Neural cell (in vitro differentiated cells): Measurements from ENCODE around the gene EFCAB6. TPM values are rescaled to one million over a fixed set of nuclear protein-coding genes. Genes with fewer than 3 reads are reported as not detected.

Source experiments
- H2AFZ ChIP-seq: fragments of 200-600, 300-800 bp; sonication (generic), shearing (Covaris generic); 2 replicates; pipeline ENCODE4 v1.6.0; 2014; ENCODE audit warnings: low read depth, mild to moderate bottlenecking, antibody characterized with exemption, low read length, moderate library complexity
- H3F3A ChIP-seq: fragments of 200-600 bp; shearing (Covaris generic); 2 replicates; pipeline ENCODE4 v1.6.1; 2016; ENCODE audit warnings: mild to moderate bottlenecking, moderate library complexity, mixed read lengths, antibody characterized with exemption, low read length; ENCODE audit not compliant: insufficient read depth, poor library complexity, severe bottlenecking
- H3K27ac ChIP-seq: fragments of 200-600, 300-800 bp; sonication (generic), shearing (Covaris generic); 2 replicates; pipeline ENCODE4 v1.5.1; 2014; ENCODE audit warnings: mild to moderate bottlenecking, low read length, moderate library complexity
- H3K27me3 ChIP-seq: fragments of 300-800, 200-600 bp; sonication (generic), shearing (Covaris generic); 2 replicates; pipeline ENCODE4 v1.6.0; 2014; ENCODE audit warnings: mild to moderate bottlenecking, low read depth, low read length, moderate library complexity; ENCODE audit not compliant: insufficient read depth
- H3K36me3 ChIP-seq: fragments of 300-800, 200-600 bp; sonication (generic), shearing (Covaris generic); 2 replicates; pipeline ENCODE4 v1.5.1; 2014; ENCODE audit warnings: mild to moderate bottlenecking, antibody characterized with exemption, low read length, moderate library complexity; ENCODE audit not compliant: insufficient read depth
- H3K4me2 ChIP-seq: fragments of 300-800, 200-600 bp; sonication (generic), shearing (Covaris generic); 2 replicates; pipeline ENCODE4 v1.6.0; 2014; ENCODE audit warnings: mild to moderate bottlenecking, low read length
- H3K4me3 ChIP-seq: fragments of 300-800, 200-600 bp; sonication (generic), shearing (Covaris generic); 2 replicates; pipeline ENCODE4 v1.5.1; 2014; ENCODE audit warnings: mild to moderate bottlenecking, low read length, moderate library complexity
- H3K79me2 ChIP-seq: fragments of 200-600 bp; shearing (Covaris generic); replicated peaks from 2 replicates; pipeline ENCODE4 v1.6.0; 2014; ENCODE audit warnings: mild to moderate bottlenecking, low read length, moderate library complexity; ENCODE audit not compliant: insufficient read depth
- H3K9ac ChIP-seq: fragments of 300-800, 200-600 bp; sonication (generic), shearing (Covaris generic); 2 replicates; pipeline ENCODE4 v1.6.1; 2016; ENCODE audit warnings: mild to moderate bottlenecking, low read length, mixed read lengths
- H3K9me2 ChIP-seq: fragments of 200-600 bp; shearing (Covaris generic); 2 replicates; pipeline ENCODE4 v1.6.1; 2016; ENCODE audit warnings: mild to moderate bottlenecking, low read length, mixed read lengths; ENCODE audit not compliant: insufficient read depth
- H3K9me3 ChIP-seq: fragments of 200-600, 300-800 bp; sonication (generic), shearing (Covaris generic); 2 replicates; pipeline ENCODE4 v1.6.1; 2016; ENCODE audit warnings: mild to moderate bottlenecking, mixed run types, low read length, moderate library complexity, mixed read lengths
- H4K20me1 ChIP-seq: fragments of 200-600 bp; shearing (Covaris generic); 2 replicates; pipeline ENCODE4 v1.6.1; 2016; ENCODE audit warnings: mild to moderate bottlenecking, mixed run types; ENCODE audit not compliant: insufficient read depth
- CTCF ChIP-seq: fragments of 450-650 bp; IDR thresholded peaks from 2 replicates; pipeline ENCODE4 v1.5.1; 2014; ENCODE audit warnings: antibody characterized with exemption, mild to moderate bottlenecking, moderate library complexity; ENCODE audit not compliant: poor library complexity, severe bottlenecking
- EP300 ChIP-seq: fragments of 450-650 bp; conservative IDR thresholded peaks from 2 replicates; pipeline ENCODE4 v1.6.1; 2014; ENCODE audit warnings: antibody characterized with exemption, mild to moderate bottlenecking, moderate library complexity; ENCODE audit not compliant: poor library complexity, severe bottlenecking
- EZH2 ChIP-seq: fragments of 200-600, 300-800 bp; shearing (Covaris generic), sonication (generic); IDR thresholded peaks from 2 replicates; pipeline ENCODE4 v1.6.1; 2014; ENCODE audit warnings: antibody characterized with exemption, low read length, borderline replicate concordance, mild to moderate bottlenecking; ENCODE audit not compliant: insufficient read depth, poor library complexity, severe bottlenecking
- MXI1 ChIP-seq: fragments of 450-650 bp; conservative IDR thresholded peaks from 2 replicates; pipeline ENCODE4 v1.6.1; 2014; ENCODE audit warnings: antibody characterized with exemption, mild to moderate bottlenecking; ENCODE audit not compliant: poor library complexity, severe bottlenecking
- POLR2AphosphoS5 ChIP-seq: IDR thresholded peaks from 2 replicates; pipeline ENCODE4 v1.6.1; 2012
- RAD21 ChIP-seq: fragments of 450-650 bp; conservative IDR thresholded peaks from 2 replicates; pipeline ENCODE4 v1.6.1; 2014; ENCODE audit warnings: antibody characterized with exemption, mild to moderate bottlenecking, moderate library complexity
- SMC3 ChIP-seq: fragments of 450-650 bp; conservative IDR thresholded peaks from 2 replicates; pipeline ENCODE4 v1.6.1; 2014; ENCODE audit warnings: antibody characterized with exemption, mild to moderate bottlenecking, moderate library complexity; ENCODE audit not compliant: poor library complexity
- TAF1 ChIP-seq: IDR thresholded peaks from 2 replicates; pipeline ENCODE4 v1.6.1; 2012; ENCODE audit warnings: low read depth
- polyA plus RNA-seq: library from polyadenylated mRNA; depleted of rRNA; stranded (reverse); fragments of >200 nt; gene quantifications from 2 replicates; pipeline ENCODE4 v1.2.3, GENCODE V29; 2014
- TF ChIP-seq, protein P1 (sequence below): IDR thresholded peaks from 2 replicates; pipeline ENCODE4 v1.6.1; 2012; ENCODE audit warnings: borderline replicate concordance

The EFCAB6 gene
- polyA plus RNA-seq, 1 donor from 2014 or later: 1.4 TPM

DNA sequence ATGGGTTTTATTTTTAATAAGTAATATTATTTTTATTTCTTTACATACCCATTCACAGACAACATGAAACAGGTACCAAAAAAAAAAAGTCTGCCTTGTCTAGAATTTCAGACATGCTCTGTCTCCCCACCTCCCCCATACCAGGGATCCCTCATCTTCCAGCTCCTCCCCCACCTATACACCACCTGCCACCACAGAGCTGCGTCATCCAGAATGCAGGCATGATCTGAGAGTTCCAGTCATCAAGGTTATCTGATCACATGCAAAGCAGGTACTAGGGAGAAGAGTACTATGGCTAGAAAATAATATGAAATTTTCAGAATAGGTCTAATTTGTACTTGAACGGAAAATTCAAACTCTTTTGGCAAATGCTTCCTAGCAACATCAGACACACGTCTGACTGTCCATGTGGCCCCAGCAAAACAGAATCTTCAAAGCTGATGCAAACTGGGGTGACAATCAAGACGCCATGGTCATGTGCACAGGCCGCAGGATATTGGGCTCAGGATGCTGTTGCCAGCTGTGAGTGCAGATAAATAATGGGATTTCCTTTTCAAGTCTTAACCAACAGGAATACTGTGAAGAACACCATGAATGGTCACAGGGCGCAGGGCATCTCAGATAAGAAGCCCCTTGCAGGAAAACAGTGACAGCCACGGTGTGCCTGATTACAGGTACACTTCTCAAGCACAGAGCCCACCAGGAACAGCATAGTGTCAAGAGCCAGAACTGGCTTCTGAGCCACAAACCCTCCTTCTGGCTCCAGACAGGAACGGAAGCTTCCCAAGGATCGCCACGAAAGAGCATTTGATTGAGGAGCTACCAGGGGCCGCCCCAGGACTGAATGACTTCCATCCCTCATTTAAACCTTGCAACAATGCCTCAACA, 169.5 kb downstream of the EFCAB6 start:
- Histone ChIP-seq H3K4me2 (no peak overlapping the region), H3F3A (no peaks in the 10 kb centered on the region), H3K79me2 (no peaks in the 10 kb centered on the region), H3K4me3 (no peak overlapping the region), H3K9ac (no peak overlapping the region), H3K27me3 (no peaks in the 10 kb centered on the region), H3K9me2 (no peaks in the 10 kb centered on the region), H3K36me3 (no peaks in the 10 kb centered on the region), H2AFZ (no peak overlapping the region), H4K20me1 (no peaks in the 10 kb centered on the region), H3K9me3 (no peaks in the 10 kb centered on the region), H3K27ac (no peak overlapping the region)
- TF ChIP-seq MXI1 (no peak), EP300 (no peak), TAF1 (no peak), EZH2 (no peak), RAD21 (no peak), SMC3 (no peak), POLR2AphosphoS5 (no peak), CTCF (no peak)
- TF ChIP-seq, protein P1, sequence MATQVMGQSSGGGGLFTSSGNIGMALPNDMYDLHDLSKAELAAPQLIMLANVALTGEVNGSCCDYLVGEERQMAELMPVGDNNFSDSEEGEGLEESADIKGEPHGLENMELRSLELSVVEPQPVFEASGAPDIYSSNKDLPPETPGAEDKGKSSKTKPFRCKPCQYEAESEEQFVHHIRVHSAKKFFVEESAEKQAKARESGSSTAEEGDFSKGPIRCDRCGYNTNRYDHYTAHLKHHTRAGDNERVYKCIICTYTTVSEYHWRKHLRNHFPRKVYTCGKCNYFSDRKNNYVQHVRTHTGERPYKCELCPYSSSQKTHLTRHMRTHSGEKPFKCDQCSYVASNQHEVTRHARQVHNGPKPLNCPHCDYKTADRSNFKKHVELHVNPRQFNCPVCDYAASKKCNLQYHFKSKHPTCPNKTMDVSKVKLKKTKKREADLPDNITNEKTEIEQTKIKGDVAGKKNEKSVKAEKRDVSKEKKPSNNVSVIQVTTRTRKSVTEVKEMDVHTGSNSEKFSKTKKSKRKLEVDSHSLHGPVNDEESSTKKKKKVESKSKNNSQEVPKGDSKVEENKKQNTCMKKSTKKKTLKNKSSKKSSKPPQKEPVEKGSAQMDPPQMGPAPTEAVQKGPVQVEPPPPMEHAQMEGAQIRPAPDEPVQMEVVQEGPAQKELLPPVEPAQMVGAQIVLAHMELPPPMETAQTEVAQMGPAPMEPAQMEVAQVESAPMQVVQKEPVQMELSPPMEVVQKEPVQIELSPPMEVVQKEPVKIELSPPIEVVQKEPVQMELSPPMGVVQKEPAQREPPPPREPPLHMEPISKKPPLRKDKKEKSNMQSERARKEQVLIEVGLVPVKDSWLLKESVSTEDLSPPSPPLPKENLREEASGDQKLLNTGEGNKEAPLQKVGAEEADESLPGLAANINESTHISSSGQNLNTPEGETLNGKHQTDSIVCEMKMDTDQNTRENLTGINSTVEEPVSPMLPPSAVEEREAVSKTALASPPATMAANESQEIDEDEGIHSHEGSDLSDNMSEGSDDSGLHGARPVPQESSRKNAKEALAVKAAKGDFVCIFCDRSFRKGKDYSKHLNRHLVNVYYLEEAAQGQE: no peak

DNA sequence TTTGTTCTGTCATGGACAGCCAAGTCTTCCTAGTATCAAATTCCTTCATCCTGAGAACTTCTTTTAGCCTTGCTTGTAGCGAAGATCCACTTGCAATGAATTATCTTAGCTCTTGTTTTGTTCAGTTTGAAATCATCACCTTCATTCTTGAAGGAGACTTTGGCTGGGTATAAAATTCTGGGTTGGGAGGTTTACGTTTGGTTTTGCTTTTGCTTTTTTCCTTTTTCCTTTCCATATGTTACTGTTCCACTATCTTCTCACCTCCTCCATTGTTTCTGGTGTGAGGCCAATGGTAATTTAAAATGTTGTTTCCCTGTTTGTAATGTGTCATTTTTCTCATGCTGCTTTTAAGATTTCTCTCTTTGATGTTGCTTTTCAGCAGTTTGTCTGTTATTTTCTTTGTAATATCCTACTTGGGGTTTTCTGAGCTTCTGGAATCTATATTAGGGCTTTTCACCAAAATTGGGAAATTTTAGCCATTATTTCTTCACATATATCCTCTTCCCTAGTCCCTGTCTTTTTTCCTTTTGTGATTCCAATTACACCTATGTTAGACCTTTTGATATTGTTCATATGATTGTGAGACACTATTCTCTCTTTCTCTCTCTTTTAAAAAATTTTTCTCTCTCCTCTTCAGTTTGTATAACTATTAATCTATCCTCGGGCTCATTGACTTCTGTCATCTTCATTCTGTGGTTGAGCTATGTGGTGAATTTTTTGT, 172.7 kb downstream of the EFCAB6 start:
- H3K9me3 ChIP-seq: no peaks in the 10 kb centered on the region
- no peaks in the 10 kb centered on the region for H3K9me2 ChIP-seq
- no peak overlapping the region for H3K9ac ChIP-seq
- H3K27ac ChIP-seq: no peak overlapping the region
- no peak overlapping the region for H3K4me2 ChIP-seq
- no peak overlapping the region for H2AFZ ChIP-seq
- no peaks in the 10 kb centered on the region for H3K36me3 ChIP-seq
- H3F3A ChIP-seq: no peaks in the 10 kb centered on the region
- no peaks in the 10 kb centered on the region for H4K20me1 ChIP-seq
- no peak overlapping the region for H3K4me3 ChIP-seq
- H3K79me2 ChIP-seq: no peaks in the 10 kb centered on the region
- no peaks in the 10 kb centered on the region for H3K27me3 ChIP-seq
- TF ChIP-seq RAD21 (no peak), CTCF (no peak), SMC3 (no peak), MXI1 (no peak), EZH2 (no peak), POLR2AphosphoS5 (no peak), EP300 (no peak), TAF1 (no peak)
- TF ChIP-seq, protein P1: no peak
